ENCODE data around the gene DGCR8.

The DGCR8 gene

DNA sequence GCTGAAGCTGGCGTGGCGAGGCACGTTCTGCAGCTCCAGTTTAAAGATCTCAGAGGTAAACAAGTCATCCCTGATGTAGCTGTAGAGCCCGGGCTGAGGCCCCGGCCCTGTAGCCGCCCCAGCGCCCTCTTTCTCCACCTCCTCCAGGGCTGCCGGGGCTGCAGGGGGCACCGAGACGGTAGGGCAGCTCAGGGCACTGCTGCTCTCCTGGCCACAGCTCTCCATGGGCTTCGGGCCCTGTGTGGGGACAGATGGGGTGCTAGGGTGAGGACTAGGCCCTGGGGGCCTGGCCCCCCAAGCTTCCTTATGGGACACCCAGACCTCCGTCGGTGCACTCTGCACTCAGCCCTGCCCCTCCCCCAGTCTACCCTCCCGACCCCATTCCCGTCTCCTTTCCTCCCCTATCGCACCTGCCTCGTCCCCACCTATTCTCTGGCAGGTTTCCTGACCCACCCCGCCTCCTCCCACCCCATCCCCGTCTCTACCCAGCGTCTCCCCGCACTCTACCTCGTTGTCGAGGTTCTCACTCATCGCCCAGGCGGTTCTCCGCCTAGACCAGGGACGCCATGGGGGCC, 36.4 kb downstream of the DGCR8 start:
- peaks cover 92% of the 10 kb centered on the region for H3K36me3 ChIP-seq (ENCODE audit: control insufficient read depth, low read length)
- H3K79me2 ChIP-seq (ENCODE audit: control insufficient read depth, low read length), result peaks cover 72% of the 10 kb centered on the region

DNA sequence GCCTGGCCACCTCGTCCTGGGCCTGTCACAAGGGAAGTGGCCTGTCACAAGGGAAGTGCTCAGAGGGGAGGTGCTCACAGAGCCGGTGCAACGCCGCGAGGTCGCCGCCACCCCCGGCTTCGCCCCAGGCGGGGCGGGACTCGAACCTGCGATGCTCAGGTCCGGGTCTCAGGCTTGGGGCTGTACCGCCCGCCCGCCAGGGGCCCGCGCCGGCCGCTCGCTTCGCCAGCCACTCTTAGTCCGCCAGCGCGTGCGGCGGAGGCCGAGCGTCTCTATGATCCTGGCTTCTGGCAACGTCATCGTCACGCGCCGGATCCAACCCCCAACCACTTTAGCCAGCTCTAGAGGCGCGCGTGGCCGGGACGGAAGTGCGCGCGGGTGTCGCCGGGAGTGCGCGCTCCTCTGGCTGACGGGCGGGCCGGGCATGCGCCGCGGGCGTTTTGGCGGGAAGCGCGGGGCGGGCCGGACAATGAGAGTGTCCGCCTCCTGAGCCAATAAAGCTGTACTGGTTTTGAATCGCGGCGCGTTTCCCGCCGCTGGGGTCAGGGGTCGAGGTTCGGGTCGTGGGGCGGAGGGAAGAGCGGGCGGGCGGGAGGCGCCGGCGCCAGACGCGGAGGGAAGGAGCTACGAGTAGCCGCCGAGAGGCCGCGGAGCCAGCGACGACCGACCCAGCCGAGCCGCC, 37.1 kb downstream of the DGCR8 start, which contains the start of gene TRMT2A:
TRMT2A (minus strand) TSS at position 276 of the 682 bp plus-strand sequence. CDS start 320 bp downstream, outside the sequence.
- peaks cover 79% of the 10 kb centered on the region for H3K79me2 ChIP-seq (ENCODE audit: control insufficient read depth, low read length)
- H3K4me2 ChIP-seq (ENCODE audit: low read length), result peak within 1 kb of the TSS; percentile 85

More for the DNA sequence above, 36.4 kb downstream of the DGCR8 start:
- H3K4me3 ChIP-seq (ENCODE audit: low read length), result peak overlapping the region; percentile 99
- peak overlapping the region; percentile 85 for H3K4me2 ChIP-seq (ENCODE audit: low read length)
- peak overlapping the region; percentile 50 for H3K27ac ChIP-seq (ENCODE audit: low read depth, low read length)
- H3K9me3 ChIP-seq (ENCODE audit: control insufficient read depth, insufficient read depth, low read length), result no peaks in the 10 kb centered on the region
- TF ChIP-seq EZH2phosphoT487 (IDR thresholded peaks at IDR 0.05; ENCODE audit: borderline replicate concordance, low read length), result no peak
- TF ChIP-seq, protein P1, sequence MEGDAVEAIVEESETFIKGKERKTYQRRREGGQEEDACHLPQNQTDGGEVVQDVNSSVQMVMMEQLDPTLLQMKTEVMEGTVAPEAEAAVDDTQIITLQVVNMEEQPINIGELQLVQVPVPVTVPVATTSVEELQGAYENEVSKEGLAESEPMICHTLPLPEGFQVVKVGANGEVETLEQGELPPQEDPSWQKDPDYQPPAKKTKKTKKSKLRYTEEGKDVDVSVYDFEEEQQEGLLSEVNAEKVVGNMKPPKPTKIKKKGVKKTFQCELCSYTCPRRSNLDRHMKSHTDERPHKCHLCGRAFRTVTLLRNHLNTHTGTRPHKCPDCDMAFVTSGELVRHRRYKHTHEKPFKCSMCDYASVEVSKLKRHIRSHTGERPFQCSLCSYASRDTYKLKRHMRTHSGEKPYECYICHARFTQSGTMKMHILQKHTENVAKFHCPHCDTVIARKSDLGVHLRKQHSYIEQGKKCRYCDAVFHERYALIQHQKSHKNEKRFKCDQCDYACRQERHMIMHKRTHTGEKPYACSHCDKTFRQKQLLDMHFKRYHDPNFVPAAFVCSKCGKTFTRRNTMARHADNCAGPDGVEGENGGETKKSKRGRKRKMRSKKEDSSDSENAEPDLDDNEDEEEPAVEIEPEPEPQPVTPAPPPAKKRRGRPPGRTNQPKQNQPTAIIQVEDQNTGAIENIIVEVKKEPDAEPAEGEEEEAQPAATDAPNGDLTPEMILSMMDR (IDR thresholded peaks at IDR 0.05; ENCODE audit: low read depth, low read length, poor library complexity, severe bottlenecking), result no peak
- H3K4me1 ChIP-seq (ENCODE audit: control insufficient read depth, low read length), result peaks cover 36% of the 10 kb centered on the region
- H4K20me1 ChIP-seq (ENCODE audit: control insufficient read depth, insufficient read depth, low read depth, low read length), result peaks cover 13% of the 10 kb centered on the region
- H3K27me3 ChIP-seq (ENCODE audit: control insufficient read depth, low read length), result no peaks in the 10 kb centered on the region
- no peaks in the 10 kb centered on the region for H3K9me2 ChIP-seq (replicated peaks; ENCODE audit: control insufficient read depth, low read length)
- no peaks in the 10 kb centered on the region for H3F3A ChIP-seq (ENCODE audit: control insufficient read depth, insufficient read depth)

DNA sequence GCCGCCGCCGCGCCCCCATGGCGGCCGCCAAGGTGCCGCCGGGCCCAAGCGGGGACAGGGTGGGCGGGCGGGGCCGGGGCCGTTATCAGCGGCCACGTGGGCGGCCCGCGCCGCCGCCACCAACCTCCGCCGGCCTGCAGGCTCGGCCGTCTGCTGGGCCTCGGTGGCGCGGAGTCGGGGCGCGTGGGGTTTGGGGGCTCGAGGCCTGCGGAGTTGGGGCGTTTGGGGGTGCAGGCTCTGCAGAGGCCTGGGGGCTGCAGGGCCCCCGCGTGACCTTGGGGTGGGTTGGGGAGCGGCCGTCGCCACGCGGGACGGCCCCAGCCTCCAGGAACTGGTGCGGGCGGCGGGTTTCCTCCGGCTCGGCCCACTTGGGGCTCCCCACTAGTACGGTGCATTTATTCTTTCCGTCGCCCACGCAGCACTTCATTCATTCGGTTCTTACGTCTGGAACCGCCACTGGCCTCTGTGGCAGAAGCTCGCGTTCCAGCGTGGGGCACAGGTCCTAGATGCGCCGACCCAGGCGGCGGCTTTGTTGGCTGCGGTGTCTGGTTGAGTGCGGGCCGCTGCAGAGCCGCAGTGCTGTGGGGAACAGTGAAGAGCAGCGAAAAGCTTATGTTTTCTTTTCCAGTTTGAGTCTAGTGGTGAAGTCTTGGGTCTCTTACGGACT, 37.7 kb downstream of the DGCR8 start:
- H3K4me2 ChIP-seq (ENCODE audit: low read length), result peak overlapping the region; percentile 84
- H3K36me3 ChIP-seq (ENCODE audit: control insufficient read depth, low read length), result peaks cover 92% of the 10 kb centered on the region
- peaks cover 21% of the 10 kb centered on the region for H4K20me1 ChIP-seq (ENCODE audit: control insufficient read depth, insufficient read depth, low read depth, low read length)
- peak overlapping the region; percentile 65 for H3K27ac ChIP-seq (ENCODE audit: low read depth, low read length)
- H3K4me3 ChIP-seq (ENCODE audit: low read length), result peak overlapping the region; percentile 93
- H3K27me3 ChIP-seq (ENCODE audit: control insufficient read depth, low read length), result no peaks in the 10 kb centered on the region
- peaks cover 85% of the 10 kb centered on the region for H3K79me2 ChIP-seq (ENCODE audit: control insufficient read depth, low read length)
- H3K9me3 ChIP-seq (ENCODE audit: control insufficient read depth, insufficient read depth, low read length), result no peaks in the 10 kb centered on the region
- TF ChIP-seq, protein P1 (IDR thresholded peaks at IDR 0.05; ENCODE audit: low read depth, low read length, poor library complexity, severe bottlenecking), result no peak
- no peak for TF ChIP-seq EZH2phosphoT487 (IDR thresholded peaks at IDR 0.05; ENCODE audit: borderline replicate concordance, low read length)
- peaks cover 34% of the 10 kb centered on the region for H3K4me1 ChIP-seq (ENCODE audit: control insufficient read depth, low read length)
- H3F3A ChIP-seq (ENCODE audit: control insufficient read depth, insufficient read depth), result no peaks in the 10 kb centered on the region
- H3K9me2 ChIP-seq (replicated peaks; ENCODE audit: control insufficient read depth, low read length), result no peaks in the 10 kb centered on the region

More for the DNA sequence above, 37.1 kb downstream of the DGCR8 start, which contains the start of gene TRMT2A:
- Histone ChIP-seq H3K27ac (ENCODE audit: low read depth, low read length) (peak within 1 kb of the TSS; percentile 65), H3K4me3 (ENCODE audit: low read length) (peak within 1 kb of the TSS; percentile 99), H3K9me2 (replicated peaks; ENCODE audit: control insufficient read depth, low read length) (no peaks in the 10 kb centered on the region), H3K4me1 (ENCODE audit: control insufficient read depth, low read length) (peaks cover 34% of the 10 kb centered on the region), H3K27me3 (ENCODE audit: control insufficient read depth, low read length) (no peaks in the 10 kb centered on the region), H4K20me1 (ENCODE audit: control insufficient read depth, insufficient read depth, low read depth, low read length) (peaks cover 19% of the 10 kb centered on the region), H3K9me3 (ENCODE audit: control insufficient read depth, insufficient read depth, low read length) (no peaks in the 10 kb centered on the region), H3F3A (ENCODE audit: control insufficient read depth, insufficient read depth) (no peaks in the 10 kb centered on the region), H3K36me3 (ENCODE audit: control insufficient read depth, low read length) (peaks cover 93% of the 10 kb centered on the region)
- TF ChIP-seq, protein P1 (IDR thresholded peaks at IDR 0.05; ENCODE audit: low read depth, low read length, poor library complexity, severe bottlenecking), result peak; percentile 40
- no peak for TF ChIP-seq EZH2phosphoT487 (IDR thresholded peaks at IDR 0.05; ENCODE audit: borderline replicate concordance, low read length)

Measured in DOHH2 (cell line).